Activated naive CD4-positive, alpha-beta T cell treated with anti-CD3 and anti-CD28 coated beads for 36 hours (primary cell): ENCODE results near the gene NTHL1. TPM values are rescaled to one million over a fixed set of nuclear protein-coding genes. Genes with fewer than 3 reads are reported as not detected.

Experiments used
- CTCF ChIA-PET: fragments of 350-600 bp; sonication (Branson Sonifier 250); formaldehyde crosslinking; loops from one replicate; lab custom pipeline; 2021; ENCODE audit warnings: antibody characterized with exemption; lab: Charles Lee
- DNase-seq: peaks from one replicate; pipeline ENCODE4 v3.0.0-alpha.2; 2020
- H3K27ac Mint-ChIP-seq: one replicate; pipeline ENCODE4 v1.8.0; 2021; ENCODE audit warnings: mild to moderate bottlenecking, mixed read lengths
- H3K27me3 Mint-ChIP-seq: one replicate; pipeline ENCODE4 v1.8.0; 2021; ENCODE audit warnings: low read depth, mixed read lengths
- H3K36me3 Mint-ChIP-seq: one replicate; pipeline ENCODE4 v1.8.0; 2021; ENCODE audit warnings: low read depth, mixed read lengths
- H3K4me1 Mint-ChIP-seq: one replicate; pipeline ENCODE4 v1.8.0; 2021; ENCODE audit warnings: low read depth, mixed read lengths
- H3K4me3 Mint-ChIP-seq: one replicate; pipeline ENCODE4 v1.8.0; 2021; ENCODE audit warnings: mild to moderate bottlenecking, moderate library complexity, mixed read lengths
- H3K9me3 Mint-ChIP-seq: one replicate; pipeline ENCODE4 v1.8.0; 2021; ENCODE audit warnings: mixed read lengths
- intact Hi-C: fragments of 100-400 bp; cut with micrococcal nuclease; formaldehyde crosslinking; loops from one replicate; pipeline ENCODE4 v1.15.1; 2023
- total RNA-seq, 2 experiments: library from RNA; stranded (reverse); gene quantifications; one replicate each; pipeline ENCODE4 v1.2.3, GENCODE V29; 2021

The NTHL1 gene
- total RNA-seq, 2 experiments from 2014 or later: 20.1 to 24.1 TPM

DNA sequence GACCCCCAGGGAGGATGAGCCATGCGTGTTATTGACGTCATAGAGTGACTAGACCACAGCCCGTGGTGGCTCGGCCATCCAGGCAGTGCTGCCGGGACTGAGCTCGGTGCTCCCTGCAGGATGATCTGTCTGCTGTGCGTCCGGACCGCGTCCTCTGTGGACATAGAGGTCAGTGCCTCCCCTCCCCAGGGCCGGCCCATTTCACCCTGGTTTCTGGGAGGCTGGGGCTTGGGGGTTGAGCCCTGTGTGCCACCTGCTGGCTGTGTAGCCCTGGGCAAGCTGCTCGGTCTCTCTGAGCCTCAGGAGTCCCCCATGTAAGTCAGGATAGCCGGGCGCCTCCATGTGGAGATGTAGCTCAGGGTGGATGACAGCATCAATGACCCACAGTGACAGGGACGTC is 8.4 kb upstream of the NTHL1 start:
- no peak for DNase-seq

DNA sequence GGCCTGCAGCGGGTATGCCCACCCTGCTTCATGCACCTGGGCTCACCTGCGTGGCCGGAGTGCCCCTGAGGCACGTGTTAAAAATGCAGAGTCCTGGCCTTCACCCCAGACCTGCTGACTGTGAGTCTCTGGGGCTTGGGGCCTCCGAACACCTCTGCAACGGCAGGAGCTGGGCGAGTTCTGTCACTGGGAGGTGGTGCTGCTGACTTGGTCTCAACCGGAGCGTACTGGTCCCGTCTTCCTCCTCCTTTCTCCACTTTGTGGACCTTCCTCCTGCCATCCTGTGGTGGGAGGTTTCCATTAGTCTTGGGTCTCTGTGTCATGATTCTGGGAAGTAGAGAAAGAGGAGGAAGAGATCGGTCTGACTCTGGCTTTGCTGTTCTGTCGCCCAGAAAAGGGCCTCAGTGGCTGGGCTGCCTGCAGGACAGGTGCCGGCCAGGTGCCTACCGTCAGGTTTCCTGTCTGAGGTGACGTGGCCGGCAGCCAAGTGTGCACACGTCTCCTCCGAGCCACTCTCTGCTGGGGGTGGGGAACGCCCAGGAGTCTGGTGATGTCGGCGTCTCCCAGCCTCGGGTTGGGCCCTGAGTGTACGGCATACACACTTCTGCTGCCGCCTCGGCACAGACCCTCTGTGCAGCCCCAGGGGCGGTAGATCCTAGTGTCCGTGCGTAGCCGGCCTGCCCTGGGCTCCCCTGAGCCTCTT is 7.1 kb upstream of the NTHL1 start:
- intact Hi-C loops: no loop called here
- Mint-ChIP-seq H3K9me3 (no peaks in the 10 kb centered on the region), H3K4me3 (no peak overlapping the region), H3K27ac (no peak overlapping the region), H3K36me3 (peaks cover 6% of the 10 kb centered on the region), H3K27me3 (no peaks in the 10 kb centered on the region), H3K4me1 (no peaks in the 10 kb centered on the region)
- CTCF ChIA-PET: no interaction called here
- no peak for DNase-seq

More for the DNA sequence above, 8.4 kb upstream of the NTHL1 start:
- no peak overlapping the region for H3K27ac Mint-ChIP-seq
- H3K27me3 Mint-ChIP-seq: no peaks in the 10 kb centered on the region
- no peaks in the 10 kb centered on the region for H3K4me1 Mint-ChIP-seq
- CTCF ChIA-PET: no interaction called here
- H3K4me3 Mint-ChIP-seq: no peak overlapping the region
- intact Hi-C loops: no loop called here
- no peaks in the 10 kb centered on the region for H3K9me3 Mint-ChIP-seq
- H3K36me3 Mint-ChIP-seq: peaks cover 6% of the 10 kb centered on the region

DNA sequence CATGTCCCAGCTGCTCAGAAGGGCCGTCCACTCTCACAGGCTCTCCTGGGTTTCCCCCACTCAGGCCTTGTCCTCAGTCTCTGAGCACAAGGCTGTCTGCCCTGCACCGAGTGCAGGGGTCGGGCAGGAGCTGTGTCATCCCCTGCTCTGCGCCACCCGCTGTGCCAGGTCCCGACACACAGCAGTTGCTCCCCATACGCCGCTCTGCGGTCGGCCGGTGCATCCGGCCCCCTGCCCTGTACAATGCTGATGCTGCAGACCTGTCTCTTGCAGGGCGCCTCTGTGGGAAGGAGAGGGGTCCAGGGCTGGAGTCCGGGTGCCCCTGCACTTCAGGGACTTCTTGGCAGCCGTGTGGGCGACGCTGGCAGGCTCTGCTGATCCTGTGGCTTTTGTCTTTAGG is 6.3 kb upstream of the NTHL1 start:
- CTCF ChIA-PET: no interaction called here
- no peak for DNase-seq
- intact Hi-C loops: no loop called here
- Mint-ChIP-seq H3K36me3 (peaks cover 6% of the 10 kb centered on the region), H3K27me3 (no peaks in the 10 kb centered on the region), H3K4me3 (no peak overlapping the region), H3K27ac (no peak overlapping the region), H3K9me3 (no peaks in the 10 kb centered on the region), H3K4me1 (peaks cover 4% of the 10 kb centered on the region)

DNA sequence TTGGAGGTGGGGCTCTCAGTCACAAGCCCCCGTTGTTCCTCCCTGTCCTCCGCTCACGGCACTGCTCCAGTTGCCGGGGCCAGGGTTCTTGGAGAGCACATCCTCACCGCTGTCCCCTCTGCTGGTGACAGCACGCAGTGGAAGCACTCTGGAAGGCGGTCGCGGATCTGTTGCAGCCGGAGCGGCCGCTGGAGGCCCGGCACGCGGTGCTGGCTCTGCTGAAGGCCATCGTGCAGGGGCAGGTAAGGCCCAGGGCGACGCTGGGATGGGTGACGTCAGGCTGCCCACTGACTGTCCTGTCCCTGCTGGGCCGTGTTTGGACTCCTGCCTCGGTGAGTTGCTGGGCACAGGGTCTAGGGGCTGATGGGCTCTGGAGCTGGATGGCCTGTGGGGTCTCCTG is 5.6 kb upstream of the NTHL1 start:
- intact Hi-C loops: no loop called here
- H3K27me3 Mint-ChIP-seq: no peaks in the 10 kb centered on the region
- H3K4me3 Mint-ChIP-seq: no peak overlapping the region
- peaks cover 6% of the 10 kb centered on the region for H3K36me3 Mint-ChIP-seq
- CTCF ChIA-PET: interaction anchor here (0.6 kb wide), 1 partner anchor 331 kb away, joined by 3 read pairs; no protein-coding TSS in a partner anchor
- DNase-seq: no peak
- peaks cover 11% of the 10 kb centered on the region for H3K4me1 Mint-ChIP-seq
- no peak overlapping the region for H3K27ac Mint-ChIP-seq
- H3K9me3 Mint-ChIP-seq: no peaks in the 10 kb centered on the region

DNA sequence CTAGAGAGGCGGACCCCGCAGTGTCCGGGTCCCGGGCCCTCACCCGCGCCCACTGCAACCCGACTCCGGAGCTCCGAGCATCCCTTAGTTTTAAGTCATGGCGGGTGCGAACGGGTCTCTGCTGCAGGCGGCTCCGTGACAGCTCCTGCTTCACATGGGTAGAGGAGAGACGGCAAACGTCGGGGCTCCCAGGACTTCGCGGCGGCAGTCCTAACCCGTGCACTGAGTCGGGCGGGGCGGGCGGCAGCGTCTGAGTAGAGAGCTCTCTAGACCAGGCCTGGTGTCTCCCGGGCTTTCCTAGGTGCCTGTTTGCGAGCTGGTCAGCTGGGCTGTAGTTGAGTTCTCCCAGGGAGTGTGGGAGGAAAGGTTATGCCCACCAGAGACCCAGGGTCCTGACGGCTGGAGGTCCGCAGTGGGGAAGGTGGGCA is 496 bp upstream of the NTHL1 start:
- H3K27ac Mint-ChIP-seq: peak overlapping the region; percentile 61
- H3K36me3 Mint-ChIP-seq: peaks cover 2% of the 10 kb centered on the region
- DNase-seq: peak; percentile 36
- intact Hi-C loops: loop anchor here (2.0 to 5.0 kb wide), 2 partner anchors 77 to 974 kb away; partner anchors contain the start of genes HCFC1R1, THOC6 and TNFRSF12A
- peak overlapping the region; percentile 93 for H3K4me3 Mint-ChIP-seq
- no peaks in the 10 kb centered on the region for H3K27me3 Mint-ChIP-seq
- H3K9me3 Mint-ChIP-seq: no peaks in the 10 kb centered on the region
- peaks cover 16% of the 10 kb centered on the region for H3K4me1 Mint-ChIP-seq
- CTCF ChIA-PET: interaction anchor here (0.6 to 1.3 kb wide), 6 partner anchors 18 to 168 kb away, joined by 3 to 5 read pairs (median 4); partner anchors contain the start of gene PKD1

DNA sequence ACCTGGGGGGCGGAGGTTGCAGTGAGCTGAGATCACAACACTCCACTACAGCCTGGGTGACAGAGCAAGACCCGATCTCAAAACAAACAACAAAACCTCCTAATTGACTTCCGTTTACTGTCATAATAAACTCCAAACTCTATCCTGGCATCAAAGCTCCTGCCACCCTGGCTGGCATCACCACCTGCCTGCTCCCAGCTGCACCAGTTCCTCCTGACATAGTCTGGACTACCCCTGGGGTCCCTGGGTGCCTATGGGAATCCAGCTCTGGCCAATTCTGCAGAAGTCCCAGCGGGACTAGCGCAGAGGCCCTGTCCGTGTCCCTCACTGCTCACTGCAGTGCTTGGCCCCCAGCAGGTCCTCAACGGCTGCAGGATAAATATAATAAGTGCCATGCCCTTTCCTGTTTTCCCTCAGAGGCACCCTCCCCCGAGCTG is 723 bp downstream of the NTHL1 start:
- peaks cover 2% of the 10 kb centered on the region for H3K36me3 Mint-ChIP-seq
- intact Hi-C loops: loop anchor here (1.0 to 5.0 kb wide), 3 partner anchors 18 to 975 kb away; partner anchors contain the start of genes HCFC1R1, THOC6, TNFRSF12A and TRAF7
- CTCF ChIA-PET: interaction anchor here (0.9 to 1.6 kb wide), 2 partner anchors 97 to 100 kb away, joined by 3 to 5 read pairs; no protein-coding TSS in a partner anchor
- DNase-seq: no peak
- no peak overlapping the region for H3K27ac Mint-ChIP-seq
- no peaks in the 10 kb centered on the region for H3K27me3 Mint-ChIP-seq
- no peaks in the 10 kb centered on the region for H3K9me3 Mint-ChIP-seq
- H3K4me3 Mint-ChIP-seq: peak overlapping the region; percentile 93
- H3K4me1 Mint-ChIP-seq: peaks cover 16% of the 10 kb centered on the region

DNA sequence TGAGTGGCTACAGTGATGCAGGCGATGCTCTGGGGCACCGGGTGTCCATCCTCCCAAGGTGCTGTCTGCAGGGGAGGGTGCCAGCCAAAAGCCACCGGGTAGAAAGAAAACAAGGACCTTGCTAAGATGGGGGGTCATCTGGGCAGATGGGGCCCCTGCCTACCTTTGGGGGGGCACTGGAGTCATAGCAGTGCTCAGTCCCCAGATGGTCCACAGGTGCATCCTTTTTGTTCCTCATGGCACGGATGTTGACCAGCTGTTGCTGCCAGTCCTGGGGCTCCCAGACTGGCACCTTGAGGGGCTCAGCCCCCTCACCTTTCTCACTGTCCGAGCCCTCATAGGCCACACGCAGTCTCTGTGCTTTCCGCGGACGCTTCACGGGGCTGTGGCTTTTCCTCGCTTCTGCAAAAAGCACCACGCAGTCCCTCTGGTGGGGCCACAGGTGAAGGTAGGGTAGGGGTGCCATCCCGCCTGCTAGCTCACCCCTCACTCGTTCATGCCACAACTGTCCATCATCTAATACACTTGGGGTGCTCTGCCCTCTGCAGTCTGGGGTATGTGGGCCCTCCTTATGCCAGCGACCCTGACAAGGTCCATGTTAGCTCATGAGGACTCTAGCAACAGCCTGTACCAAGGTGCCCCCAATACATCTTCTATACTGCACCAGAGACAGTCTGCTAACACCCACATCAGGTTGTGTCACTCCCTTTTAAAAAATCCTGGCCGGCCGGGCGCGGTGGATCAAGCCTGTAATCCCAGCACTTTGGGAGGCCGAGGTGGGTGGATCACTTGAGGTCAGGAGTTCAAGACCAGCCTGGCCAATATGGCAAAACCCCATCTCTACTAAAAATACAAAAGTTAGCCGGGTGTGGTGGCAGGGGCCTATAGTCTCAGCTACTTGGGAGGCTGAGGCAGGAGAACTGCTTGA is 1.4 kb downstream of the NTHL1 start:
- no peaks in the 10 kb centered on the region for H3K9me3 Mint-ChIP-seq
- H3K36me3 Mint-ChIP-seq: peaks cover 1% of the 10 kb centered on the region
- peaks cover 16% of the 10 kb centered on the region for H3K4me1 Mint-ChIP-seq
- CTCF ChIA-PET: interaction anchor here (1.6 kb wide), 1 partner anchor 98 kb away, joined by 5 read pairs; no protein-coding TSS in a partner anchor
- H3K27ac Mint-ChIP-seq: no peak overlapping the region
- H3K27me3 Mint-ChIP-seq: no peaks in the 10 kb centered on the region
- peak overlapping the region; percentile 93 for H3K4me3 Mint-ChIP-seq
- intact Hi-C loops: loop anchor here (2.0 to 5.0 kb wide), 2 partner anchors 17 to 976 kb away; partner anchors contain the start of genes HCFC1R1, THOC6 and TNFRSF12A
- DNase-seq: no peak

DNA sequence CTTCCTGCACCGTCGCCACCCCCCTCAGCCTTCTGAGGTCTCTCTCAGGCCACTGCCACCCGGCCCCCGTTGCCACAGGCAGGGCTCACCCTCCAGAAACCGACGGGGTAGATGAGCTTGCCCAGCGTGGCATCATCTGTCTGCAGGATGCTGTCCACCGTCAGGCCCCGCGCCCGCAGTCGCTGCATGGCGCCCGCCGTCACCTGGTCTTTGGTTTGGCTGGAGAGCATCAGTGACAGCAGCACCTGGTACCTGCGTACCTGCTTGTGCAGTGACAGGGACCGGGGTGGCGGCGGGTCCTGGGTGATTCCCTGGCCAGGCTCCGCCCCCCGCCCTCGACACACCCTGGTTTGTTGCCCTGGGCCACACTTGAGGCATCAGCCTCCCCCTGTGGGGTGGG is 3.1 kb downstream of the NTHL1 start:
- Mint-ChIP-seq H3K4me3 (no peak overlapping the region), H3K27me3 (no peaks in the 10 kb centered on the region), H3K36me3 (no peaks in the 10 kb centered on the region), H3K9me3 (no peaks in the 10 kb centered on the region), H3K27ac (no peak overlapping the region), H3K4me1 (peaks cover 16% of the 10 kb centered on the region)
- intact Hi-C loops: no loop called here
- no peak for DNase-seq
- CTCF ChIA-PET: interaction anchor here (1.5 kb wide), 1 partner anchor 96 kb away, joined by 4 read pairs; no protein-coding TSS in a partner anchor

DNA sequence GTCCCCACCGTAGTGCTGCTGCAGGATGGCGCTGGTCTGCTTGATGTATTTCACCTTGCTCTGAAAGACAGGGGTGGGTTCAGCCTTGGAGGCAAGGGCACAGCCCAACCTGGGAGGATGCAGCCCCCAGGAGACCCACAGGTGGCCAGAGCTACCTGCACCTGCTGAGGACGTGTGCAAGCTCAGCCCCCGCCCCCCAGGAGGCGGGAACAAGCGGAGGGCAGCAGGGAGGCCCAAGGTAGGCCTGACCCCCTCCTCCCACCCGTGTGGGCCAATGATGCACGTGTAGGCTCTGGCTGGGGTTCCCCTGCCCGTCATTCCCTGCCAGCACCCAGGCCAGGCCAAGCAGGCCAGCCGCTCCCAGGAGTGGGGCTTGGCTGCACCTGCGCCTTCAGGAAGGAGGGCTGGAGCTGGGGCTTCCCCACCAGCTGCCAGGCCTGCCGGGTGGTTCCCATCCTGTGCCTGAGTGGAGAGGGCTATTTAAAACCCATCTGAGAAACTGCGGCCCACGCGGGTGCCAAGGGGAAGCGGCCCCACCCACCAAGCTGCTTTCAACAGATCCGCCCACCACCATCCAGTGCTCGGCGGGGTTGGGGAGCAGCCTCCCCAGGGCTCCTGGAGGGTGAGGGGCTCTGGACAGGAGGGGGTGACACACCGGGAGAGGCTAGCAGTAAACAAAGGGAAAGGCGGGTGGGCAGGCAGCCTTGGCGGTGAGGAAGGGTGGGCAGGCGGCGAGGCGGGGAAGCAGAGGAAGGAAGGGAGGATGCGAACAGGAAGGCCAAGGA is 3.8 kb downstream of the NTHL1 start:
- Mint-ChIP-seq H3K27me3 (no peaks in the 10 kb centered on the region), H3K9me3 (no peaks in the 10 kb centered on the region), H3K36me3 (no peaks in the 10 kb centered on the region), H3K4me3 (no peak overlapping the region), H3K27ac (no peak overlapping the region), H3K4me1 (peaks cover 12% of the 10 kb centered on the region)
- intact Hi-C loops: no loop called here
- CTCF ChIA-PET: interaction anchor here (1.5 kb wide), 1 partner anchor 96 kb away, joined by 4 read pairs; no protein-coding TSS in a partner anchor
- no peak for DNase-seq

DNA sequence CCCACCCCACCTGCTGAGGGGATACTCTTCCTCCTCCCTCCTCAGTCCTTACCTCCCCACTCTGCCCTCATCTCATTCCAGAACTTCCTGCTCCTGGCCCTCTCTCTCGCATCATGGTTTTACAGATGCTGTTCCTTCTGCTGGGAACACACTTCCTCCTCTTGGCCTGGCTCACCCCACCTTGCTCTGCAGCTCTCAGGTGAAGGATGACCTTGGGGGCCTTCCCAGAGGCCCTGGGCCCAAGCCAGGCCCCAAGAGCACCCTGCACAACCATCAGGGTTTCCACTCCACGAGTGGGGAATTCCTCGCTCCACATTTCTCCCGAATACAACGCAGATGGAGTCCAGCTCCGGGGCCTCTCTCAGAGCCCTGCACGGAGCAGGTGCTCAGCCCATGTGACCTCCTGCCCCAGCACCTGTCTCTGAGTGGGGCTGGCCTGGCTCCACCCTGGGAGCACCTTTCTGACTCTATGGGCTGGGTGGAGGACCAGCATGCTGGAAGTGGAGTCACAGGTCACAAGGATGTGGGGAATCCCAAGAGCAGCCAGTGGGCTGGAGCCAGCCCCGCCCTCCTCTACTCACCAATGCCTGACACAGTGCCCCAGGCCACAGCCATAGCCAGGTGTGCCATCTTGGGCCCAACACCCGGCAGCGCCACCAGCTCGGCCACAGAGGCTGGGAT is 4.5 kb downstream of the NTHL1 start:
- Mint-ChIP-seq H3K27ac (no peak overlapping the region), H3K36me3 (no peaks in the 10 kb centered on the region), H3K9me3 (no peaks in the 10 kb centered on the region), H3K4me3 (no peak overlapping the region), H3K27me3 (no peaks in the 10 kb centered on the region), H3K4me1 (peaks cover 4% of the 10 kb centered on the region)
- intact Hi-C loops: no loop called here
- DNase-seq: no peak
- CTCF ChIA-PET: no interaction called here
